ENCODE results near the gene MYO1H. TPM values are rescaled to one million over a fixed set of nuclear protein-coding genes. Genes with fewer than 3 reads are reported as not detected.

The MYO1H gene
- total and polyA plus RNA-seq, 10 donors = 0.05 TPM; not detected in 9

DNA sequence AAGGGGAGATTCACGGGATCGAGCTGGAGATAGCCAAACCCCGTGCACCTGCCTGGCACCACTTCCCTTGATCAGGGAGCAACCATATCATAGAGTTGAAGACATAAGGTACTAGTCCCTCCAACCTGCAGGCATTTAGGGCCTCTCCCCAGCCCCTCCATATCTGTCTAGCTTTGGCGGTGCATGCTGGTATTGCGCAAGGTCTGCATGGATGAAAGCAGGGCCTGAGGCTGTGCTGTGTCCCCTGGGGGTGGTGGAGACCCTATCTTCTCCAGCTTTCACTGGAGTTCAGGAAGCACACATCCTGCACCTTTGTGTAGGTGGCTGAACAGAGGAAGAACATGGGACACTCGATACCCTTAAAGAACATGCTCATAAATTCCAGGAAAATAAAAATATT lies 82.5 kb downstream of the MYO1H start:
- no peak for TF ChIP-seq POLR2A (IDR thresholded peaks at IDR 0.05)
- TF ChIP-seq, protein P1, sequence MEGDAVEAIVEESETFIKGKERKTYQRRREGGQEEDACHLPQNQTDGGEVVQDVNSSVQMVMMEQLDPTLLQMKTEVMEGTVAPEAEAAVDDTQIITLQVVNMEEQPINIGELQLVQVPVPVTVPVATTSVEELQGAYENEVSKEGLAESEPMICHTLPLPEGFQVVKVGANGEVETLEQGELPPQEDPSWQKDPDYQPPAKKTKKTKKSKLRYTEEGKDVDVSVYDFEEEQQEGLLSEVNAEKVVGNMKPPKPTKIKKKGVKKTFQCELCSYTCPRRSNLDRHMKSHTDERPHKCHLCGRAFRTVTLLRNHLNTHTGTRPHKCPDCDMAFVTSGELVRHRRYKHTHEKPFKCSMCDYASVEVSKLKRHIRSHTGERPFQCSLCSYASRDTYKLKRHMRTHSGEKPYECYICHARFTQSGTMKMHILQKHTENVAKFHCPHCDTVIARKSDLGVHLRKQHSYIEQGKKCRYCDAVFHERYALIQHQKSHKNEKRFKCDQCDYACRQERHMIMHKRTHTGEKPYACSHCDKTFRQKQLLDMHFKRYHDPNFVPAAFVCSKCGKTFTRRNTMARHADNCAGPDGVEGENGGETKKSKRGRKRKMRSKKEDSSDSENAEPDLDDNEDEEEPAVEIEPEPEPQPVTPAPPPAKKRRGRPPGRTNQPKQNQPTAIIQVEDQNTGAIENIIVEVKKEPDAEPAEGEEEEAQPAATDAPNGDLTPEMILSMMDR (IDR thresholded peaks at IDR 0.05 in 8 of 11, conservative IDR thresholded peaks at IDR 0.05 in 3 of 11) = no peak
- TF ChIP-seq POLR2AphosphoS5 (IDR thresholded peaks at IDR 0.05) = no peak
- no peak for DNase-seq
- Histone ChIP-seq H3K27me3 (replicated peaks in 1 of 7) (no peaks in the 10 kb centered on the region), H3K36me3 (no peaks in the 10 kb centered on the region), H3K4me3 (no peak overlapping the region), H3K4me1 (peaks cover 8 to 17% (median 12%) of the 10 kb centered on the region in 6 donors), H3K27ac (no peak overlapping the region), H3K9me3 (no peaks in the 10 kb centered on the region)
- 87 to 95% (median 93%) methylated on average over 4 to 6 of the region's 6 CpGs for WGBS, 5 donors
- intact Hi-C loops (cut with DNase I; ENCODE audit: low total_unique reads) = loop anchor here (5.0 kb wide), 1 partner anchor 347 kb away; no protein-coding TSS in a partner anchor

DNA sequence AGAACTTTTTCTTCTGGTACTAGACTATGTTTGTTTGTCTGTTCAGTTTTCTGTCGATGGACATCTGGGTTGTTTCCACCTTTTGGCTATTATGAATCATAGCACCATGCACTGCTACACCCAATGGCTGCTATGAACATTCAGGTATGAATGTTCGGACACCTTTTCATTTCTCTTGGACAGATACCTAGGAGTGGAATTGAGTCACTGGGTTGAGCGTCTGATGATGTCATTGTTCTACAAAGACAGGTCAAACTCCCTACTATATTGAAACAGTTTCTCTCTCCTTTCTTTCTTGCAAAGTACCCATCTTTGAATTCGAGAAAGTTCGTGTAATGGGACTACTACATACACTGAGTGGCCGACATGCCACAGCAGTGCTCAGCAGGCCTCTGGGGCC lies 84.7 kb downstream of the MYO1H start:
- WGBS, 5 donors = 63 to 84% (median 79%) methylated on average over 6 of the region's 6 CpGs
- intact Hi-C loops (cut with DNase I; ENCODE audit: low total_unique reads) = loop anchor here (5.0 kb wide), 1 partner anchor 345 kb away; no protein-coding TSS in a partner anchor
- Histone ChIP-seq H3K4me1 (peaks cover 8 to 17% (median 12%) of the 10 kb centered on the region in 6 donors), H3K9me3 (no peaks in the 10 kb centered on the region), H3K36me3 (no peaks in the 10 kb centered on the region), H3K4me3 (no peak overlapping the region), H3K27ac (peak overlapping the region in 2 of 8 donors; percentile 25 to 52), H3K27me3 (replicated peaks in 1 of 7) (no peaks in the 10 kb centered on the region)
- TF ChIP-seq POLR2A (IDR thresholded peaks at IDR 0.05) = no peak
- TF ChIP-seq POLR2AphosphoS5 (IDR thresholded peaks at IDR 0.05) = no peak
- TF ChIP-seq, protein P1 (IDR thresholded peaks at IDR 0.05 in 8 of 11, conservative IDR thresholded peaks at IDR 0.05 in 3 of 11) = no peak
- DNase-seq = no peak

DNA sequence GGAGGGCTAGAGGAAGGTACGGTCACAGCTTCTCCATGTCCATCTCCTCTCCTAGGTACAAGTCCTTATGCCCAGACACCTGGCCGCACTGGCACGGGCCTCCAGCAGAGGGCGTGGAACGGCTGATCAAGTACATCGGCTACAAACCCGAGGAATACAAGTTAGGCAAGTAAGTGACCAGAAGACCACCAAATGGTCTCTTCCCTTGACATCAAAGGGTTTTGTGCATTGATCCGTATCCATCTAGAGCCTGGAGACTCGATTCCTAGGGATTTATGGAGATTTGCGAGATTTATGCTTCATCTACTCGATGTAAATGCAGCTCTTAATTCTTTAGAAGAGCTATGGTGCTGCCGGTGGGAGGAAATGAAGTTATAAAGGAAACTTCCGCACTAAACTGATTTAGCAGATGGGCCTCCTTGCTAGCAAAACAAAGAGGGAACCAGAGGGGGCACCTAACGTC lies 85.2 kb downstream of the MYO1H start:
- no peaks in the 10 kb centered on the region for H3K36me3 ChIP-seq
- peak; percentile 94 for DNase-seq
- H3K27me3 ChIP-seq (replicated peaks in 1 of 7) = no peaks in the 10 kb centered on the region
- no peaks in the 10 kb centered on the region for H3K9me3 ChIP-seq
- TF ChIP-seq, protein P1 (IDR thresholded peaks at IDR 0.05 in 8 of 11, conservative IDR thresholded peaks at IDR 0.05 in 3 of 11) = peak; percentile 5 to 87 (median 78)
- no peak for TF ChIP-seq POLR2A (IDR thresholded peaks at IDR 0.05)
- 5 to 21% (median 19%) methylated on average over 14 of the region's 14 CpGs for WGBS, 5 donors
- intact Hi-C loops (cut with DNase I; ENCODE audit: low total_unique reads) = loop anchor here (5.0 kb wide), 1 partner anchor 344 kb away; no protein-coding TSS in a partner anchor
- peak overlapping the region in 4 of 8 donors; percentile 0 to 52 (median 15) for H3K27ac ChIP-seq
- peak overlapping the region in 1 of 8 donors; percentile 45 for H3K4me3 ChIP-seq
- peaks cover 8 to 17% (median 12%) of the 10 kb centered on the region in 6 donors for H3K4me1 ChIP-seq

DNA sequence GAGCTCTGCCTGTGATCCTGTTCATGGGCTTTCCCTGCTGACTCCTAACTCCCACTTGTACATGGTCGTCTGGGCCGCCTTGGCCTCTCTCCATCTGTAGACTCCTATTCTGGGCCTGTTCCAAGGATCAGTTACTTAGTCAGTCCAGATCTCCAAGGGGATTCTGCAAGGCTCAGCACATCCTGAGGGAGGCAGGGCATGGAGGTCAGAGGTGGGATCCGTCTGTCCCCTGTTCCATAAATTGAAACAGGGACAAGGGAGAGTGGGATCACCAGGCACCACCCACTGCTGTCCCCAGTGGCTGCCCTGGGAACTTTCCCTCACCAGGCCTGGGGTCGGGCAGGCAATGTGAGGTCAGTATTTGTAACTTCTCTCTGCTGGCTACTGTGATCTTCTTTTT lies 85.9 kb downstream of the MYO1H start:
- TF ChIP-seq POLR2AphosphoS5 (IDR thresholded peaks at IDR 0.05) = no peak
- TF ChIP-seq, protein P1 (IDR thresholded peaks at IDR 0.05 in 8 of 11, conservative IDR thresholded peaks at IDR 0.05 in 3 of 11) = peak in 8 of 11 experiments; percentile 14 to 57 (median 33)
- TF ChIP-seq POLR2A (IDR thresholded peaks at IDR 0.05) = no peak
- Histone ChIP-seq H3K9me3 (no peaks in the 10 kb centered on the region), H3K4me1 (peaks cover 8 to 17% (median 12%) of the 10 kb centered on the region in 6 donors), H3K27me3 (replicated peaks in 1 of 7) (no peaks in the 10 kb centered on the region), H3K36me3 (no peaks in the 10 kb centered on the region), H3K27ac (peak overlapping the region in 4 of 8 donors; percentile 0 to 52 (median 15)), H3K4me3 (no peak overlapping the region)
- no peak for DNase-seq
- intact Hi-C loops (cut with DNase I; ENCODE audit: low total_unique reads) = loop anchor here (5.0 kb wide), 1 partner anchor 344 kb away; no protein-coding TSS in a partner anchor
- WGBS, 5 donors = 67 to 75% (median 70%) methylated on average over 4 of the region's 4 CpGs

Measured in spleen (tissue), 11 donors.